ENCODE data around the gene COMMD9. TPM values are rescaled to one million over a fixed set of nuclear protein-coding genes. Genes with fewer than 3 reads are reported as not detected.

COMMD9 gene
- total and polyA plus RNA-seq, 2 experiments from 2014 or later: 22.4 to 44.1 TPM

DNA sequence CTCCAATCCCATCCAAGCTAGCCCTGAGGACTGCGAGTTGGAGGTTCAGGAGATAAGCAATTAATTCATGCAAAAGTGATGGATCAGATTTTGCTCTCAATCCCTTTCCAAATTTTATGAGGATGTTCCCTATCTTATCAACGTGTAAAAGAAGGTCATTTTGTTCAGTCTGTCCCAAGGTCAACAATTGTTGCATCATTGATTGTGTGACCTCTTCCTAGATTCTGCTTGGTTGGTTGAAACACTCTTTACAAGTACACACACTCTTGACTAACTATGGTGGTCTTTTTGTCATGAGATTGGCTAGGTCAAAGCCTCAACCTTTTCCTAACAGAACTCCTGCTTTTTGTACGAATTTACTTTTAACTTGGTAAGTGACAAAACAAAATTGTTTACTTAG is 41.7 kb downstream of the COMMD9 start:
- no peak overlapping the region for H3K4me2 ChIP-seq
- Mint-ChIP-seq H3K27ac (no peak overlapping the region; the same call in 1 of the 2 replicates), H3K27me3 (ENCODE audit: insufficient read depth, low read depth, poor library complexity) (no peaks in the 10 kb centered on the region), H3K4me1 (no peaks in the 10 kb centered on the region), H3K9me3 (no peaks in the 10 kb centered on the region), H3K4me3 (no peak overlapping the region), H3K36me3 (ENCODE audit: low read depth) (no peaks in the 10 kb centered on the region; the same call in 2 of the 3 replicates)
- H3K79me2 ChIP-seq (replicated peaks; ENCODE audit: insufficient read depth): no peaks in the 10 kb centered on the region
- no peaks in the 10 kb centered on the region for H3K36me3 ChIP-seq (ENCODE audit: insufficient read depth)
- DNase-seq (ENCODE audit: low spot score) (no peak), ATAC-seq (no peak)
- no peak overlapping the region for H3K27ac ChIP-seq (ENCODE audit: low read depth)
- H3K4me3 ChIP-seq: no peak overlapping the region
- no peaks in the 10 kb centered on the region for H4K20me1 ChIP-seq (replicated peaks; ENCODE audit: insufficient read depth)
- H2AFZ ChIP-seq: no peak overlapping the region
- H3F3A ChIP-seq (replicated peaks; ENCODE audit: low read depth): no peaks in the 10 kb centered on the region
- no peaks in the 10 kb centered on the region for H3K27me3 ChIP-seq (ENCODE audit: insufficient read depth)
- H3K9me2 ChIP-seq (ENCODE audit: insufficient read depth): peaks cover 21% of the 10 kb centered on the region
- no peaks in the 10 kb centered on the region for H3K4me1 ChIP-seq (ENCODE audit: insufficient read depth)
- no peak for TF ChIP-seq EZH2phosphoT487 (IDR thresholded peaks at IDR 0.05; ENCODE audit: unreplicated experiment)
- TF ChIP-seq ZNF114 (CRISPR knock-in tag; IDR thresholded peaks at IDR 0.05): no peak
- TF ChIP-seq, protein P1, sequence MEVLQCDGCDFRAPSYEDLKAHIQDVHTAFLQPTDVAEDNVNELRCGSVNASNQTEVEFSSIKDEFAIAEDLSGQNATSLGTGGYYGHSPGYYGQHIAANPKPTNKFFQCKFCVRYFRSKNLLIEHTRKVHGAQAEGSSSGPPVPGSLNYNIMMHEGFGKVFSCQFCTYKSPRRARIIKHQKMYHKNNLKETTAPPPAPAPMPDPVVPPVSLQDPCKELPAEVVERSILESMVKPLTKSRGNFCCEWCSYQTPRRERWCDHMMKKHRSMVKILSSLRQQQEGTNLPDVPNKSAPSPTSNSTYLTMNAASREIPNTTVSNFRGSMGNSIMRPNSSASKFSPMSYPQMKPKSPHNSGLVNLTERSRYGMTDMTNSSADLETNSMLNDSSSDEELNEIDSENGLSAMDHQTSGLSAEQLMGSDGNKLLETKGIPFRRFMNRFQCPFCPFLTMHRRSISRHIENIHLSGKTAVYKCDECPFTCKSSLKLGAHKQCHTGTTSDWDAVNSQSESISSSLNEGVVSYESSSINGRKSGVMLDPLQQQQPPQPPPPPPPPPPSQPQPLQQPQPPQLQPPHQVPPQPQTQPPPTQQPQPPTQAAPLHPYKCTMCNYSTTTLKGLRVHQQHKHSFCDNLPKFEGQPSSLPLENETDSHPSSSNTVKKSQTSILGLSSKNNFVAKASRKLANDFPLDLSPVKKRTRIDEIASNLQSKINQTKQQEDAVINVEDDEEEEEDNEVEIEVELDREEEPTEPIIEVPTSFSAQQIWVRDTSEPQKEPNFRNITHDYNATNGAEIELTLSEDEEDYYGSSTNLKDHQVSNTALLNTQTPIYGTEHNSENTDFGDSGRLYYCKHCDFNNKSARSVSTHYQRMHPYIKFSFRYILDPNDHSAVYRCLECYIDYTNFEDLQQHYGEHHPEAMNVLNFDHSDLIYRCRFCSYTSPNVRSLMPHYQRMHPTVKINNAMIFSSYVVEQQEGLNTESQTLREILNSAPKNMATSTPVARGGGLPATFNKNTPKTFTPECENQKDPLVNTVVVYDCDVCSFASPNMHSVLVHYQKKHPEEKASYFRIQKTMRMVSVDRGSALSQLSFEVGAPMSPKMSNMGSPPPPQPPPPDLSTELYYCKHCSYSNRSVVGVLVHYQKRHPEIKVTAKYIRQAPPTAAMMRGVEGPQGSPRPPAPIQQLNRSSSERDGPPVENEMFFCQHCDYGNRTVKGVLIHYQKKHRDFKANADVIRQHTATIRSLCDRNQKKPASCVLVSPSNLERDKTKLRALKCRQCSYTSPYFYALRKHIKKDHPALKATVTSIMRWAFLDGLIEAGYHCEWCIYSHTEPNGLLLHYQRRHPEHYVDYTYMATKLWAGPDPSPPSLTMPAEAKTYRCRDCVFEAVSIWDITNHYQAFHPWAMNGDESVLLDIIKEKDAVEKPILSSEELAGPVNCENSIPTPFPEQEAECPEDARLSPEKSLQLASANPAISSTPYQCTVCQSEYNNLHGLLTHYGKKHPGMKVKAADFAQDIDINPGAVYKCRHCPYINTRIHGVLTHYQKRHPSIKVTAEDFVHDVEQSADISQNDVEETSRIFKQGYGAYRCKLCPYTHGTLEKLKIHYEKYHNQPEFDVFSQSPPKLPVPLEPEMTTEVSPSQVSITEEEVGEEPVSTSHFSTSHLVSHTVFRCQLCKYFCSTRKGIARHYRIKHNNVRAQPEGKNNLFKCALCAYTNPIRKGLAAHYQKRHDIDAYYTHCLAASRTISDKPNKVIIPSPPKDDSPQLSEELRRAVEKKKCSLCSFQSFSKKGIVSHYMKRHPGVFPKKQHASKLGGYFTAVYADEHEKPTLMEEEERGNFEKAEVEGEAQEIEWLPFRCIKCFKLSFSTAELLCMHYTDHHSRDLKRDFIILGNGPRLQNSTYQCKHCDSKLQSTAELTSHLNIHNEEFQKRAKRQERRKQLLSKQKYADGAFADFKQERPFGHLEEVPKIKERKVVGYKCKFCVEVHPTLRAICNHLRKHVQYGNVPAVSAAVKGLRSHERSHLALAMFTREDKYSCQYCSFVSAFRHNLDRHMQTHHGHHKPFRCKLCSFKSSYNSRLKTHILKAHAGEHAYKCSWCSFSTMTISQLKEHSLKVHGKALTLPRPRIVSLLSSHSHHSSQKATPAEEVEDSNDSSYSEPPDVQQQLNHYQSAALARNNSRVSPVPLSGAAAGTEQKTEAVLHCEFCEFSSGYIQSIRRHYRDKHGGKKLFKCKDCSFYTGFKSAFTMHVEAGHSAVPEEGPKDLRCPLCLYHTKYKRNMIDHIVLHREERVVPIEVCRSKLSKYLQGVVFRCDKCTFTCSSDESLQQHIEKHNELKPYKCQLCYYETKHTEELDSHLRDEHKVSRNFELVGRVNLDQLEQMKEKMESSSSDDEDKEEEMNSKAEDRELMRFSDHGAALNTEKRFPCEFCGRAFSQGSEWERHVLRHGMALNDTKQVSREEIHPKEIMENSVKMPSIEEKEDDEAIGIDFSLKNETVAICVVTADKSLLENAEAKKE (CRISPR knock-in tag; IDR thresholded peaks at IDR 0.05): no peak
- TF ChIP-seq EZH2 (IDR thresholded peaks at IDR 0.05; ENCODE audit: low read depth, unreplicated experiment): no peak
- TF ChIP-seq POLR2AphosphoS5 (IDR thresholded peaks at IDR 0.05; ENCODE audit: low read depth): no peak
- TF ChIP-seq ZNF331 (CRISPR knock-in tag; IDR thresholded peaks at IDR 0.05; ENCODE audit: low read depth): no peak
- TF ChIP-seq, protein P2, sequence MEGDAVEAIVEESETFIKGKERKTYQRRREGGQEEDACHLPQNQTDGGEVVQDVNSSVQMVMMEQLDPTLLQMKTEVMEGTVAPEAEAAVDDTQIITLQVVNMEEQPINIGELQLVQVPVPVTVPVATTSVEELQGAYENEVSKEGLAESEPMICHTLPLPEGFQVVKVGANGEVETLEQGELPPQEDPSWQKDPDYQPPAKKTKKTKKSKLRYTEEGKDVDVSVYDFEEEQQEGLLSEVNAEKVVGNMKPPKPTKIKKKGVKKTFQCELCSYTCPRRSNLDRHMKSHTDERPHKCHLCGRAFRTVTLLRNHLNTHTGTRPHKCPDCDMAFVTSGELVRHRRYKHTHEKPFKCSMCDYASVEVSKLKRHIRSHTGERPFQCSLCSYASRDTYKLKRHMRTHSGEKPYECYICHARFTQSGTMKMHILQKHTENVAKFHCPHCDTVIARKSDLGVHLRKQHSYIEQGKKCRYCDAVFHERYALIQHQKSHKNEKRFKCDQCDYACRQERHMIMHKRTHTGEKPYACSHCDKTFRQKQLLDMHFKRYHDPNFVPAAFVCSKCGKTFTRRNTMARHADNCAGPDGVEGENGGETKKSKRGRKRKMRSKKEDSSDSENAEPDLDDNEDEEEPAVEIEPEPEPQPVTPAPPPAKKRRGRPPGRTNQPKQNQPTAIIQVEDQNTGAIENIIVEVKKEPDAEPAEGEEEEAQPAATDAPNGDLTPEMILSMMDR (conservative IDR thresholded peaks at IDR 0.05; ENCODE audit: low read depth in 2 of 2): no peak
- TF ChIP-seq, protein P3, sequence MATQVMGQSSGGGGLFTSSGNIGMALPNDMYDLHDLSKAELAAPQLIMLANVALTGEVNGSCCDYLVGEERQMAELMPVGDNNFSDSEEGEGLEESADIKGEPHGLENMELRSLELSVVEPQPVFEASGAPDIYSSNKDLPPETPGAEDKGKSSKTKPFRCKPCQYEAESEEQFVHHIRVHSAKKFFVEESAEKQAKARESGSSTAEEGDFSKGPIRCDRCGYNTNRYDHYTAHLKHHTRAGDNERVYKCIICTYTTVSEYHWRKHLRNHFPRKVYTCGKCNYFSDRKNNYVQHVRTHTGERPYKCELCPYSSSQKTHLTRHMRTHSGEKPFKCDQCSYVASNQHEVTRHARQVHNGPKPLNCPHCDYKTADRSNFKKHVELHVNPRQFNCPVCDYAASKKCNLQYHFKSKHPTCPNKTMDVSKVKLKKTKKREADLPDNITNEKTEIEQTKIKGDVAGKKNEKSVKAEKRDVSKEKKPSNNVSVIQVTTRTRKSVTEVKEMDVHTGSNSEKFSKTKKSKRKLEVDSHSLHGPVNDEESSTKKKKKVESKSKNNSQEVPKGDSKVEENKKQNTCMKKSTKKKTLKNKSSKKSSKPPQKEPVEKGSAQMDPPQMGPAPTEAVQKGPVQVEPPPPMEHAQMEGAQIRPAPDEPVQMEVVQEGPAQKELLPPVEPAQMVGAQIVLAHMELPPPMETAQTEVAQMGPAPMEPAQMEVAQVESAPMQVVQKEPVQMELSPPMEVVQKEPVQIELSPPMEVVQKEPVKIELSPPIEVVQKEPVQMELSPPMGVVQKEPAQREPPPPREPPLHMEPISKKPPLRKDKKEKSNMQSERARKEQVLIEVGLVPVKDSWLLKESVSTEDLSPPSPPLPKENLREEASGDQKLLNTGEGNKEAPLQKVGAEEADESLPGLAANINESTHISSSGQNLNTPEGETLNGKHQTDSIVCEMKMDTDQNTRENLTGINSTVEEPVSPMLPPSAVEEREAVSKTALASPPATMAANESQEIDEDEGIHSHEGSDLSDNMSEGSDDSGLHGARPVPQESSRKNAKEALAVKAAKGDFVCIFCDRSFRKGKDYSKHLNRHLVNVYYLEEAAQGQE (IDR thresholded peaks at IDR 0.05; ENCODE audit: unreplicated experiment): no peak
- no peak for TF ChIP-seq JUNB (IDR thresholded peaks at IDR 0.05; ENCODE audit: unreplicated experiment)
- no peak for TF ChIP-seq CREB1 (CRISPR knock-in tag; IDR thresholded peaks at IDR 0.05; ENCODE audit: low read depth)
- TF ChIP-seq NANOG (IDR thresholded peaks at IDR 0.05; ENCODE audit: borderline replicate concordance): no peak
- TF ChIP-seq, protein P4, sequence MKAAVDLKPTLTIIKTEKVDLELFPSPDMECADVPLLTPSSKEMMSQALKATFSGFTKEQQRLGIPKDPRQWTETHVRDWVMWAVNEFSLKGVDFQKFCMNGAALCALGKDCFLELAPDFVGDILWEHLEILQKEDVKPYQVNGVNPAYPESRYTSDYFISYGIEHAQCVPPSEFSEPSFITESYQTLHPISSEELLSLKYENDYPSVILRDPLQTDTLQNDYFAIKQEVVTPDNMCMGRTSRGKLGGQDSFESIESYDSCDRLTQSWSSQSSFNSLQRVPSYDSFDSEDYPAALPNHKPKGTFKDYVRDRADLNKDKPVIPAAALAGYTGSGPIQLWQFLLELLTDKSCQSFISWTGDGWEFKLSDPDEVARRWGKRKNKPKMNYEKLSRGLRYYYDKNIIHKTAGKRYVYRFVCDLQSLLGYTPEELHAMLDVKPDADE (IDR thresholded peaks at IDR 0.05): no peak
- TF ChIP-seq STAT1 (IDR thresholded peaks at IDR 0.05; ENCODE audit: unreplicated experiment): no peak

All from GM23338 (cell line).